Hippocampal formation (tissue), 2 donors: ENCODE measurements around the gene HERPUD1.
"Not testable (repeated sequence)": the region's sequence is repeated elsewhere in the genome, so short reads cannot be mapped to it uniquely, and the experiment has no call there.

Experiments
- DNase-seq, 2 donors: peaks; one replicate each; lab custom pipeline; 2025; lab: John Stamatoyannopoulos, UW

HERPUD1 gene

DNA sequence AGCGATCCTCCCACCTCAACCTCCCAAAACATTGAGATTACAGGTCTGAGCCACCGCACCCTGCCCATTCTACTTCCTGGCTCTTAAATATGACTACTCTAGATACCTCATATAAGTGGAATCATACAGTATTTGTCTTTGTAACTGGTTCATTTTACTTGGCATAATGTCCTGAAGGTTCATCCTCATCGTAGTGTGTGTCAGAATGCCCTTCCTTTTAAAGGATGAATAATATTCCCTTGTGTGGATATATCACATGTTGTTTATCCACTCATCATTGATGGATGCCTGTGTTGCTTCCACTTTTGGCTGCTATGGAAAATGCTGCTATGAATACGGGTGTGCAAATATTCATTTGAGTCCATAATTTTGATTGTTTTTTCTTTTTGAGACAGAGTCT lies 24.1 kb downstream of the HERPUD1 start:
- no peak for DNase-seq

DNA sequence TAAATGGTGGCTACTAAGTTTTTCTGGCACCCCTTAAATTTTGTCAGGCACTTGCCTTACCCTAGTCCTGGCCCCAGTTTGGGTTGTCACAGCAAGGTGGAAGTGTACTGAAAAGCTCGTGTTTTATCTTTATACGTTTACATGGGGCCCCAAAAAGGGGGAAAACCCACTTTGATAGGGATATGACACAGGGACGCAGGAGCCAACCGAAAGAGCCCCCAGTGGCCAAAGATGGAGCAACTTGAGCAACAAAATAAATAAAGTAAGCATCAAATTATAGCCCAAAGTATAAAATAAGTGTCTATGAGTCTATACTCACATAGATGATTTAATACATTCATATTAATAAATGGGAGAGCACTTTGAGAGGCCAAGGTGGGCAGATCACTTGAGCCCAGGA lies 24.8 kb downstream of the HERPUD1 start:
- DNase-seq, result no peak

DNA sequence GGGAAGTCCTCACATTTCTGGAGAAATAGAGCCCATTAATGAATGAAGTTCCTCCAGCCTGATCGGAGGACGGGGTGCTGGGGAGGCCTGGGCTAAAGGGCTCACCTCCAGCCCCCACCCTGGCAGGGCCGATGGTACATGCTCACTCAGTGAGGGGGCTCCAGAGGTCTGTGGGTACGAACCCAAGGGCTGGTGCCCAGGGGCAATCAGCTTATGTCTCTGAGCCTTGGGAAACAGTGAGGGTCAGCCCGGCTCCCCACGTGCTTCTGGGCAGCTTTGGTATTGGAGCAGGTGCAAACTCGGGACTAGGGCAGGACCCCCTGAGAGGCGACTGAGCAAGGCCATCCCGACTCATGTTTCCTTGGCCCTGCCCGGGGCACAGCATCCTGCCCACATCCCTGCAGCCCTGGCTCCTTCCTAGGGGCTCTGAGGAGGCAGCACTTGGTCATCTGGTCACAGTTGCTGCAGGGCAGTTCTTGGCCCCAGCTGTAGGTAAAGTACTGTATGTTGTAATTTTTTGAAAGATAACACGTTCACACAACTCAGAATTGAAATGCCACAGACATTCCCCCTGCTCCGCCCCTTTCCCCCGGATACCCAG lies 28.8 kb downstream of the HERPUD1 start:
- no peak for DNase-seq

DNA sequence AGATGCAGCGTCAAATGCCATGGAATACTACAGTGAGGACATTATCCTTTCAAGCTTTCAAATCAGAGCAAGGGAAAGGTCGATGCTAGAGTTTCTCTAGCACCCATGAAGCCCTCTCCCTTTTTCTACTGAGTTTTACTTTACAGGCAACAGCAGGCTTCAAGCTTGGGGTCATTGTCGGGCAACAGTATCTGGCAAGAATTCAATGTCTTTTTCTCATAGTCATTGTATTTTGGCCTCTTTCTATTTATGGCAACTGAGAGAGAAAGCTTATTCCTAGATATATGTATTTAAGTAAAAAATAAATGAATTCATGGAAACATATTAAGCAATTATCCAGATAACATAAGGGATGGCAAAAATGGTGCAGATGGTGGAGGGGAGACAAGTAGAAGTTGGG lies 29.4 kb downstream of the HERPUD1 start:
- no peak for DNase-seq

DNA sequence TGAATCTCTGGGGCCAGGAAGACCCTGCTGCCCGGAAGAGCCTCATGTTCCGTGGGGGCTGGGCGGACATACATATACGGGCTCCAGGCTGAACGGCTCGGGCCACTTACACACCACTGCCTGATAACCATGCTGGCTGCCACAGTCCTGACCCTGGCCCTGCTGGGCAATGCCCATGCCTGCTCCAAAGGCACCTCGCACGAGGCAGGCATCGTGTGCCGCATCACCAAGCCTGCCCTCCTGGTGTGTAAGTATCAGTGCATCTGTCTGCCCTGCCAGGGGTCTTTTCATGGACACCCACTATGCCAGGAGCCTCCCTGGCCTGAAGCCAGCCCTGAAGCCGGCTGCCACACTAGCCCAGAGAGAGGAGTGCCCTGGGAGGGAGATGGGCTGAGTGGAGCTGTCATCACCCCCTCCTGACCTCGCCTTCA lies 29.9 kb downstream of the HERPUD1 start, which contains the start of gene CETP:
Gene CETP (plus strand): TSS at position 100 of the 431 bp plus-strand sequence. CDS start 30 bp downstream, at position 130.
- DNase-seq, result no peak

DNA sequence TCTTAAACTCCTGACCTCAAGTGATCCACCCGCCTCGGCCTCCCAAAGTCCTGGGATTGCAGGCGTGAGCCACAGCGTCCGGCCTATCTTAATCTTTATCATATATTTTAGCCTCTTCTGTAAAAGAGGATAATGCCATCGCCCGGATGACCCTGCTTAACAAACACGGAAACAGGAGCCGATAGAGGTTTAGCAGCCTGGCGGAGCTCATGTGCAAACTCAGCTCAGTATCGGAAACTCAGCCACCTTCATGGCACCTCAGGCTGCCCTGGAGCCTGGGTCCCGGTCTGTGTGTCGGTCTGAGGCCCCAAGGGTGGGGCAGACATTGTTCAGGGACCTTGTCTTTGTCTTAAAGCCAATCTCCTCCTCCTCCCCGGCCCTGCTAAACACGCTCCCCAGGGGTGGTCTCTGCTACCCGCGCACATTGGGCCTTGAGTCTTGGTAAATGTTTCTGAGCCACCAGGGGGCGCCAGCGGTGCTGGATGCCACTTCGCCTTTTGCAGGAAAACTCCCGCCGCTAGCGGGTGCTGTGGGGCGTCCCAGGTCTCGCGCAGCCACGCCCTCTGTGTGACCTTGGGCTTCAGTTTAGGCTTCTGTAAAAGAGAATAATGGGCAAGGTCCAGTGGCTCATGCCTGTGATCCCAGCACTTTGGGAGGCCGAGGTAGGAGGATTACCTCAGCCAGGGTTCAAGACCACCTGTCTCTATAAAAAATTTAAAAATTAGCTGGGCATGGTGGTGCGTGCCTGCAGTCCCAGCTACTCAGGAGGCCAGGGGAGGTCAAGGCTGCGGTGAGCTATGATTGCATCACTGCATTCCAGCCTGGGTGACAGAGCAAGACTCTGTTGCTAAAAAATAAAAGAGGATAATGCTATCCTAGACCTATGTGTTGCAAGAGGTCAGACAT lies 32.6 kb downstream of the HERPUD1 start:
- peak in 1 of 2 donors; percentile 50 for DNase-seq

DNA sequence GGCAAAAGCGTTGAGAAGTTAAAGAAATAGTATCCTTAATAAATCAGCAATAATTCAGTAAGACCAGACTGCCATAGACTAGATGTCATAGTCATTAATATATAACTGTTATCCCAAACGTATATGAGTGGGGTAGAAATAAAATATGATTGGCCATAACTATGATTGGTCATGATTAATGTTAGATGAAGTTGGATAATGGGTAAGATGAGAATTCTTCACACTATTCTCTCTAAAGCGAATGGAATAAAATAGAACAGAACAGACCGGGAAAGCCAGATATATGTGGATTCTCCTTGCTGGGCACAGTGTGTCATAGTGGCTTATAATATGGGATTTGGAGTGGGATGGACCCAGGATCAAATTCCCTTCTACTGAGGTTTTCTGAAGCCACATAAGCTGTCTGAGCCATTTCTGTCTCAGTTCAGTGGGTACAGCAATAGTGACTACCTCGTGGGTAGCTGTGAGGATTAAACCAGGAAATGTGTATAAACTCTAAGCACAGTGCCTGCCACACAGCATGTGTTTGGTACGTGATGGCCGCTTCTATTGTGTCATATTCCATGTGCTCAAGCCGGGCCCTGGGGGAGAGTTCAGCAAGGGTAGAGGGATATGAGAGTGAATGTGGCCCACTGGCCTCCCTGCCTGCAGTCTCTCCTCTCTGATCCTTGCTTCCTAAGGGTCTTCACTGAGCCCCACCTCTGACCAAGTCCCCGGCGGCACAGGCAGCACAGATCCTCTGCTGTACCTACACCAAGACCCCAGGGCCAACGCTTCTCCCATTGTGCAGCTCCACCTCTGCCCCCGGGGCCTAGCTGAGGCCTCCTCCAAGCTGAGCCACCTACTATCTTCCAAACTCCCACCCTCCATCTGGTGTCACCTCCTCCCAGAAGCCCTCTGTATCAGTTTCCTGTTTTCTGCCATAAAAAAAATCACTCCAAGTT lies 33.5 kb downstream of the HERPUD1 start:
- no peak for DNase-seq

DNA sequence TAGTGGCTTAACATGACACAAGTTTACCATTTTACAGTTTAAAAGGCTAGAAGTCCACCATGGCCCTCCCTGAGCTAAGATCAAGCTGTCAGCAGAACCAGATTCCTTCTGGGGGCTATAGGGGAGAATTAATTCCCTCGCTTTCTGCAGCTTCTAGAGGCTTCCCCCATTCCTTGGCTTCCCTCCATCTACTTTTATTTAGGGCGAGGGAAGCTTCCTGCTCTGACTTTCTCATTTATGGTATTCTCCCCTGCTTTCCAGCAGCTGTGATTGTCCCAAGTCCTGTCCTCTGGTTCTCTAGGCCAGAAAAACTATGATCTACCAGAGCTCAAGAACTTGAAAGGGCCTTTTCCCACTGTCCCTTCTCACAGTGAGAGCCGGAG lies 34.1 kb downstream of the HERPUD1 start:
- no peak for DNase-seq

DNA sequence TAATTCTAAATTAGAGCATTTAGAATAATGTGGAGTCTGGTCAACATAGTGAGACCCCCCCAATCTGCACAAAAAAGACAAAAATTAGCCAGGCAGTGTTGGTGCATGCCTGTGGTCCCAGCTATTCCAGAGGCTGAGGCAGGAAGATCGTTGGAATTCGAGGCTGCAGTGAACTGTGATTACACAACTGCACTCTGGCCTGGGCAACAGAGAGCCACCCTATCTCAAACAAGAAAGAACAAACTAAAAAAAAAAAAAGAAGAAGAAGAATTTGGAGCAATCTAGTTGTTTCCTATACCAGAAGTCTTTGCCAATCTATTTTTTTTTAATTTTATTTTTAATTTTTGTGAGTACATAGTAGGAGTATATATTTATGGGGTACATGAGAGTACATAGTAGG lies 35.8 kb downstream of the HERPUD1 start:
- no peak for DNase-seq

DNA sequence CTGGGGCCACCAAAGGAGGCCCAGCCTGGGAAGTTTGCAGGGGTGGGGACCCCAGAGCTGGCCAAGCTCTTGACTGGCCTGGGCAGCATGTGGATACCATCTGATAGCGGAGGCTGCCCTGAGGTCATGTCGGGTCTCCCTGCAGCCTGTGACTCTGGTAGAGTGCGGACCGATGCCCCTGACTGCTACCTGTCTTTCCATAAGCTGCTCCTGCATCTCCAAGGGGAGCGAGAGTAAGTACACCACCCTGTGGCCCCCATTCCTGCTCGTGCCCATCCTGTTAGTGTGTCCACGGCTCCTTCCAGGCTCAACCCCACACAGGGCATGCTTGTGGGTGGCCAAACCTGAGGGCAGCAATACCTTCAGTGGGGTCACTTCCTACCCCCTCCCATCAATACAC lies 37.8 kb downstream of the HERPUD1 start:
- DNase-seq, result no peak

DNA sequence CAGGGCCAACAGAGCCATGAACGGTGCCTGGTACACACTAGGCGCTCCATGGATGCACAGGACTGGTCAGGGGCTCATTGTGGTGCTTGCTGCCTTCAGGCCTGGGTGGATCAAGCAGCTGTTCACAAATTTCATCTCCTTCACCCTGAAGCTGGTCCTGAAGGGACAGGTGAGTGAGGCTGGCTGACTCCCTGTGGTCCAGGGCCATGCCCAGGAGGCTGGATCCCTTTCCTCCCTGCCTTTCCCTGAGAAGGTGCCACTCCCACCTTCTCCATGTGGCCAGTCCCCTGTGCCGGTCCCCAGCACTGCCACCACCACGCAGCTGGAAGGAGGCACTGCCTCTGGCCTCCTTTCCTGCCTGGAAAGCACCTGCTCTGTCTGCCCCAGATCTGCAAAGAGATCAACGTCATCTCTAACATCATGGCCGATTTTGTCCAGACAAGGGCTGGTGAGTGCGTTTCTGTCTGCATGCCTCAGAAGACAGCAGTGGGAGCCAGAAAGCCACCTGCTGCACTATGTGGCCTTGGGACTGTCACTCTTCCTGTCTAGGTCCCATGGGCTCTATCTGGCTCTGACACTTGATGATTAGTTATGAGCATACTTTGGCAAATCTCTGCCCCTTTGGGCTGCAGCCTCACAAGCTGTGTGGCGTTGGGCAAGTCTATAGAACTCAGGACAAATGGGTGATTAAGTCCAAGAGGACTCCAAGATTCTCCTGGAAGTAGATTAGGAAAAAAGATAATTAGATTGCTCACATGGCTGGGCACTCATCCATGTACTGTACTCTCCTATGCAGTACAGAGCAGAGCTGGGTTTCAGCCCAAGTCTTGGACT lies 39.2 kb downstream of the HERPUD1 start:
- DNase-seq, result no peak

DNA sequence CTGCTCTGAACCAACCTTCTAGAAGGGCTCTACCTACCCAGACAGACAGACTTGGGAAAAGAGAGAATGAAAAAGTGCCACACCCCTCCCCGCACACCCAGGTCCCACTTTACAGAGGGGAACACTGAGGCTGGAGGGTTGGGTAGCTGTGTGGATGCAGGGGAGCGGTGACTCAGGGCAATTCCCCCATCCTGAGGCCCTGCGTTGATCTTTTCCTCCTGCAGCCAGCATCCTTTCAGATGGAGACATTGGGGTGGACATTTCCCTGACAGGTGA lies 39.8 kb downstream of the HERPUD1 start:
- no peak for DNase-seq

DNA sequence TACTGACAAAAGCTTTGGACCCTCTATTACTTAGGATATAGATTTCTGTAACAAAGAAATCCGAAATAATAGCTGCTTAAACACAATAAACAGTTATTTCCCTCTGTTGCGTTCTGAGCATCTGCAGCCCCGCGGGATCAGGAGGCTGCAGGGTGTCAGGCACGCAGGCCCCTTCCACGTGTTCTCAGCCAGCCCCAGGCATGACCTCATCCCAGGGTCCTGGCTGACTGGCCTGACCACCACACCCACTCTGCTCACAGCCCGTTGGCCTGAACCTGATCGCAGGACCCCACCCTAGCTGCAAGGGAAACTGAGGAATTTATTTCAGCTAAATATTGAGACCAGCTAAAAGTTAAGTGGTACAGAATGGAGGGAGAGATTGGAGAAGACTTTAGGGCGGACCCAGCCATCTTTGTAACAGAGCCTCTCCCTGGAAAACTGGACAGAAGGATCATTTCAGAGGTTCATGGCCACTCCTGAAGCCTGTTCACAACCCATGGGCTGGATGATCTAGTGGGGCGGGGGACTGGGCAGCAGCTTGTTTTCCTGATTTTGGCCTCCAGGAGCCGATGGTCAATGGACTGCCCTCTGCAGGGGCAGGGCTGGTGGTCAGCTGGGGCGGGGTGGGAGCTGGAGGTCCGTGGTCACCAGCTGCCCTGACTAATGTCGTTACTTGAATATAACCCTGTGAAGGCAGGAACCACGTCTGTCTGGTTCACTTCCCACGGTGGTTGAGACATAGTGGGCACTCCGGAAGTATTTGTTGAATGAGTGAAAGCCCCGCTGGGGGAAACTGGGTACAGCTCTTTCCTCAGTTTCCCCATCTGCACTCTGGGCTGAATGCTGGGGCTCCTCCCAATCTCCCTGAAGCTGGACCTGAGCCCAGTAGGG lies 40.7 kb downstream of the HERPUD1 start:
- DNase-seq, result no peak

DNA sequence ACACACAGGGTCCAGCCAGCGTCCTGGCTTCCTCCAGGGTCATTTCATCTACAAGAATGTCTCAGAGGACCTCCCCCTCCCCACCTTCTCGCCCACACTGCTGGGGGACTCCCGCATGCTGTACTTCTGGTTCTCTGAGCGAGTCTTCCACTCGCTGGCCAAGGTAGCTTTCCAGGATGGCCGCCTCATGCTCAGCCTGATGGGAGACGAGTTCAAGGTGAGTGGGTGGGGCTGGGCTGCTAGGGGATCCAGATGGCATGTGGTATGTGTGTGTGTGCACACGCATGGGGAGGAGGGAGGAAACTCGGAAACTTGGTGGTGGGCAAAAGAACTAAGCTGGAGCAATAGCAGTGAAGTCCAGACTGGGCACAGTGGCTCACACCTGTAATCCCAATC lies 41.4 kb downstream of the HERPUD1 start:
- no peak for DNase-seq

DNA sequence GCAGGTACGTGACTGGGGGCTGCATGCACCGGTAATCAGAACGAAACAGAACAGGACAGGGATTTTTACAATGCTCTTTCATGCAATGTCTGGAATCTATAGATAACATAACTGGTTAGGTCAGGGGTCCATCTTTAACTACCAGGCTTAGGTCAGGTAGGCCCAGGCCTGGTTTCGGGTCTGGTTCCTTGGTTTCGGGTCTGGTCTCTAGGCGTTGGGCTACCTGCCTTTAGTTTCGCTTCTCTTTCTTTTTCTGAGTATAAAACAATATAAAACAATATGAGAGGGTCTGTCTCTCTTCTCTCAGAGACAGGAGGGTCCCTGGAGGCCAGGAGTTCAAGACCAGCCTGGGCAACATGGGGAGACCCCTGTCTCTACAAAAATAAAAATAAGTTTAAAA lies 42.0 kb downstream of the HERPUD1 start:
- not testable (repeated sequence) for DNase-seq

DNA sequence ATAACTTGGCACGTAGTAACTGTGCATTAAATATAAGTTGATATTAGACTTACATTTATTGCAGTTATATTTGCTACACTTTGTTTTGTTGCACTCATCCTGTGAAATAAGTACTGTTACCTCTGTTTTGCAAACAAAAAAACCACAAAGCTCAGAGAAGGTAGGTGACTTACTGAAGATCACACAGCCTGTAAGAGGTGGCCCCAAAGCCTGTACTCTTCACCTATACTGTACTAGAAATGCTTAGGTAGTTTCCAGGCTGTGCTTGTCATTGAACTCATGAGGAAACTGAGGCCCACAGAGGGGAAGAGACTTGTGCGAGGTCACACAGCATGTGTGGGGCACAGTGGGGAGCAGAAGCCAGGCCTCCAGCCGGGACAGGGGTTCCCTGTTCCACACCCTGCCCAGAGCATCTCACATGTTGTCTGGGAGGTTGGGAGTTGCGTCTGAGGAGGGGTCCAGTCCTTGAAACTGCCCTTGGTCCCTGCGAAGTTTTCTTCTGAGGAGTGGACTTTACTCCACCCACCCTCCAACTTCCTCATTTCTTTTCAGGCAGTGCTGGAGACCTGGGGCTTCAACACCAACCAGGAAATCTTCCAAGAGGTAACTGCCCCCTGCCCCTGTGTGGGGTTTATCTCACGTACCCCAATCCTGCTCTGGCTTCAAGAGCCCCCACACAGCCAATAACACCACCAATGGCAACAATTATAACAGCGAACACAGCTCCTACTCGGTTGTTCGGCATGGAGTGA lies 42.8 kb downstream of the HERPUD1 start:
- no peak for DNase-seq

DNA sequence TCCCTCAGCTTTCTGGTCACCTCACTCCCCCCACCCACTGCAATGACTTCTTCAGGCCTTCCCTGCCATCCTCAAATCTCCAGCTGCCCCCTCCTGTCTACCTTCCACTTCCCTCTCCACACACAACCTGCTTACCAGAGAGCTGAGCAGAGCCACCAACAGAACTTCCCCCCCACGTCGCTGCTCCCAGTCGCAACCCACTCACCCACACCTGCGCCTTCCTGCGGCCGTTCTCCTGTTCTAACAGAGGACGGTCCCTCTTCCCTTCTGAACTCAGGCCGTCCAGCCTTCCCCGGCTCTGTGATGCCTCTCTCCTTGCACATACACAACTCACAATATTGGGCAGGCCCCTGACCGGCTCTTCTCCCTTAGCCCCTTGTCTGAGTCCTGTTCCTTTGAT lies 43.8 kb downstream of the HERPUD1 start:
- no peak for DNase-seq

DNA sequence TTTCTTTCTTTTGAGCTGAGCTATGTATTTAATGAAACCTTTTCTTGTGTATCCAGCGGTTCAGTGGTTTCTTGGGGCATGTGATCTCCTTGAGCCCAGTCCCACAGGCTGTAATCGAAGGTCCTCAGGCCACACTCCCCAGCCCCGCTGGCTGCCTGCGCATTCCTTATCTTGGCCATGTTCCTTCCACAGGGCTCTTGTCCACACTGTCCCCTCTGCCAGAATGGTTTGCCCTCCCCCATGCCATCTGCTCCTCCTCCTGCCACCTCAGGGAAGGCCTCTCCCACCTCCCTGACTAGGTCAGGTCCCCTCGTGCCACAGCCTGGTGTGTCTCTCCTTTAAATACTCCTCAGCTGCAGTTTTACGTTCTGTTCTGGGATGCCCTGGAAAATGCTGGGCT lies 45.3 kb downstream of the HERPUD1 start:
- no peak for DNase-seq

DNA sequence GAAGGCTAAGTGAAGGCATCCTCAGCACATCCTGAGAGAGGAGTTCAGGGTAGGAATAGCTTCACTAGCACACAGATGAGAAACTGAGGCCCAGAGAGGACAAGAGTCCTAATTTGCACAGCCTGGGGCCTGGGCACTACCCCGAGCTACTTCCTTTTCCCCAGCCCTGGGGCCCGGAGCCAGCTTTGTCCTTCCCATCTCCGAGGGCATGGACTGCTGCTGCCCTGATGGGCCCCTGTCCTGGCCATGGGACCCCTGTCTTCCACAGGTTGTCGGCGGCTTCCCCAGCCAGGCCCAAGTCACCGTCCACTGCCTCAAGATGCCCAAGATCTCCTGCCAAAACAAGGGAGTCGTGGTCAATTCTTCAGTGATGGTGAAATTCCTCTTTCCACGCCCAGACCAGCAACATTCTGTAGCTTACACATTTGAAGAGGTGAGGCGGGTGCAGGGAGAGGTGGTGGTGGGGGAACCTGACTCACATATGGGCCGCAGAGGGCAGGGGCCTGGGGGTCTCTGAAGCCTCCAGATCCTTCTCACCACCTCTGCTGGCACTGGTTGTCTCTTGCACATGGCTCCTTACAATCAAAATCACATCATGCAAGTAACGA lies 46.0 kb downstream of the HERPUD1 start:
- DNase-seq, result no peak

DNA sequence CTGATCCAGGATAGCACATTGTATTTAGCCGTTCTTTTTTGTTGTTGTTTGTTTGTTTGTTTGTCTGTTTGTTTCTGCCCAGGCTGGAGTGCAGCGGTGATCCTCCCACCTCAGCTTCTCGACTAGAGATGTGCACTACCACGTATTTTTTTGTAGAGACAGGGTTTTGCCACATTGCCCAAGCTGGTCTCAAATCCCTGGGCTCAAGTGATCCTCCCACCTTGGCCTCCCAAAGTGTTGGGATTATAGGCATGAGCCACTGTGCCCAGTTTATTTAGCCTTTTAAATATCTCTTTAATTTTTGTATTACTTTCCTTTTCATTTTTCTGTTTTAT lies 48.2 kb downstream of the HERPUD1 start:
- no peak for DNase-seq
